Brain pericyte (primary cell): ENCODE data around the gene FOXM1.

ENCODE experiments used
- DNase-seq: peaks from one replicate; pipeline ENCODE4 v3.0.0-alpha.2; 2012; ENCODE audit warnings: low read depth, low spot score

Gene FOXM1

GRCh38 chr12:2877047-2877952 is at the start of gene FOXM1, which contains the start of gene RHNO1:
FOXM1 (minus strand) TSS chr12:2877174; CDS start chr12:2874478, 2,696 bp downstream.
RHNO1 (plus strand) TSS chr12:2877223; CDS start chr12:2885367, 8,144 bp downstream.
- DNase-seq: no peak

GRCh38 chr12:2925322-2925995 is 48.5 kb upstream of the FOXM1 start:
- DNase-seq: no peak

GRCh38 chr12:2924019-2924418 is 47.0 kb upstream of the FOXM1 start:
- no peak for DNase-seq

- no peak for DNase-seq
Measured at GRCh38 chr12:2923057-2923456, 46.1 kb upstream of the FOXM1 start.

- DNase-seq: no peak
Measured at GRCh38 chr12:2922329-2922728, 45.4 kb upstream of the FOXM1 start.

- DNase-seq: no peak
Measured at GRCh38 chr12:2919249-2919648, 42.3 kb upstream of the FOXM1 start.

- DNase-seq: no peak
Measured at GRCh38 chr12:2912216-2912575, 35.2 kb upstream of the FOXM1 start.

GRCh38 chr12:2904260-2904659 is 27.3 kb upstream of the FOXM1 start:
- no peak for DNase-seq

- DNase-seq: peak; percentile 65
Measured at GRCh38 chr12:2902272-2902880, 25.4 kb upstream of the FOXM1 start.

- DNase-seq: no peak
Measured at GRCh38 chr12:2900642-2901041, 23.7 kb upstream of the FOXM1 start.

- DNase-seq: no peak
Measured at GRCh38 chr12:2897418-2897817, 20.4 kb upstream of the FOXM1 start.

- DNase-seq: no peak
Measured at GRCh38 chr12:2895511-2895910, 18.5 kb upstream of the FOXM1 start.

- no peak for DNase-seq
Measured at GRCh38 chr12:2895051-2895451, 18.1 kb upstream of the FOXM1 start.

- DNase-seq: no peak
Measured at GRCh38 chr12:2893007-2893406, 16.0 kb upstream of the FOXM1 start.

GRCh38 chr12:2892246-2892645 is 15.3 kb upstream of the FOXM1 start:
- no peak for DNase-seq

GRCh38 chr12:2891240-2892053 is 14.5 kb upstream of the FOXM1 start:
- no peak for DNase-seq

GRCh38 chr12:2890388-2891239 is 13.6 kb upstream of the FOXM1 start, which contains the start of gene TULP3:
TULP3 (plus strand) TSS chr12:2890891; CDS start chr12:2890948, 57 bp downstream.
- peak; percentile 94 for DNase-seq

- no peak for DNase-seq
Measured at GRCh38 chr12:2890001-2890387, 13.0 kb upstream of the FOXM1 start.

GRCh38 chr12:2886768-2887450 is 9.9 kb upstream of the FOXM1 start:
- DNase-seq: no peak

- no peak for DNase-seq
Measured at GRCh38 chr12:2884810-2885209, 7.8 kb upstream of the FOXM1 start.
